ENCODE measurements around the gene PLCB3. TPM values are rescaled to one million over a fixed set of nuclear protein-coding genes. Genes with fewer than 3 reads are reported as not detected.

PLCB3 gene
- total RNA-seq, 1 donor from 2014 or later = 48.7 TPM

DNA sequence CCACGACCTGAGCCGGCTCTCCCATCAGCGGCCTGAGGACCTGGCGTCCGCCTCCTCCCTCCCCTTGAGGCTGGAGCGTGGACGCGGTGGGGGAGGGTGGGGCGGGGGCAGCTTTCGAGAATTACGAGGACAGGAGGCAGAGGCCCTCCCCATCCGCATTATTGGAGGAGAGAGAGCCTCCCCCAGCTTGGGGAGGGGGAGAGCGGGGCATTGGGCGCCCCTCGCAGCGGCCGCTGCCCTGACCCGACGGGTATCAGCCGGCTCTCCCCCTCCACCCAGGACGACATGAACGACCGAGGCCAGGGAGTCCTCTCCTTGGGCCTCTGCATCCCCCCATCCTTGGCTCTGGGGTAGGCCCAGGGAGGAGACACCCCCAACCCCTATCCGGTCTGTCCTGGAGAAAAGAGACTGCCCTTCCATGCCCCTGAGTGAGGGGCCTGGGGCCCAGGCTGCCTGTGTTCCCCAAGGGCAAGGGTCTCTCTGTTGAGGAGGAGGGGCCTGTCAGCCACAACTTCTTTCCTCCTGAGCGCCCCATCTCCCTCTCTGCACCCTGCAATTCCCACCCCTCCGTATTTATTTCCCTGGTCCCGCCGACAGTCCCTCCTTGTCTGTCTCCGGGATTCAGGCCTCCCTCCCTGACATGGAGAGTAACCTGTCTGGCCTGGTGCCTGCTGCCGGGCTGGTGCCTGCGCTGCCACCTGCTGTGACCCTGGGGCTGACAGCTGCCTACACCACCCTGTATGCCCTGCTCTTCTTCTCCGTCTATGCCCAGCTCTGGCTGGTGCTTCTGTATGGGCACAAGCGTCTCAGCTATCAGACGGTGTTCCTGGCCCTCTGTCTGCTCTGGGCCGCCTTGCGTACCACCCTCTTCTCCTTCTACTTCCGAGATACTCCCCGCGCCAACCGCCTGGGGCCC, 34.8 kb downstream of the PLCB3 start:
- Histone ChIP-seq H2AFZ (ENCODE audit: low read depth, low read length) (peak overlapping the region; percentile 73), H3K9ac (ENCODE audit: low read length) (peak overlapping the region; percentile 92), H3K36me3 (ENCODE audit: insufficient read depth, low read length) (no peaks in the 10 kb centered on the region), H3K4me1 (ENCODE audit: insufficient read depth, low read length) (peaks cover 10% of the 10 kb centered on the region), H3K27ac (ENCODE audit: low read depth, low read length) (no peak overlapping the region), H3K27me3 (ENCODE audit: insufficient read depth, low read length) (peaks cover 10% of the 10 kb centered on the region), H4K20me1 (ENCODE audit: insufficient read depth, low read length) (peaks cover 16% of the 10 kb centered on the region), H3K4me2 (ENCODE audit: low read length) (peak overlapping the region; percentile 100), H3K9me3 (ENCODE audit: insufficient read depth, low read depth, low read length) (no peaks in the 10 kb centered on the region), H3K4me3 (ENCODE audit: insufficient read depth, low read depth, low read length) (peak overlapping the region; percentile 88), H3K79me2 (ENCODE audit: insufficient read depth, low read length) (peaks cover 16% of the 10 kb centered on the region)
- Mint-ChIP-seq H3K4me1 (ENCODE audit: low read depth, unreplicated experiment) (peaks cover 3% of the 10 kb centered on the region), H3K36me3 (ENCODE audit: low read depth, unreplicated experiment) (peaks cover 5% of the 10 kb centered on the region), H3K27ac (ENCODE audit: unreplicated experiment) (peak overlapping the region; percentile 30), H3K9me3 (ENCODE audit: unreplicated experiment) (no peaks in the 10 kb centered on the region), H3K4me3 (ENCODE audit: unreplicated experiment) (peak overlapping the region; percentile 83), H3K27me3 (ENCODE audit: low read depth, unreplicated experiment) (peaks cover 17% of the 10 kb centered on the region)
- no peak for DNase-seq (ENCODE audit: low read depth)
- TF ChIP-seq EZH2 (IDR thresholded peaks at IDR 0.05; ENCODE audit: insufficient read depth, low read length) = no peak
- FAIRE-seq = no peak

- TF ChIP-seq EZH2 (IDR thresholded peaks at IDR 0.05; ENCODE audit: insufficient read depth, low read length) = no peak
- TF ChIP-seq, protein P1, sequence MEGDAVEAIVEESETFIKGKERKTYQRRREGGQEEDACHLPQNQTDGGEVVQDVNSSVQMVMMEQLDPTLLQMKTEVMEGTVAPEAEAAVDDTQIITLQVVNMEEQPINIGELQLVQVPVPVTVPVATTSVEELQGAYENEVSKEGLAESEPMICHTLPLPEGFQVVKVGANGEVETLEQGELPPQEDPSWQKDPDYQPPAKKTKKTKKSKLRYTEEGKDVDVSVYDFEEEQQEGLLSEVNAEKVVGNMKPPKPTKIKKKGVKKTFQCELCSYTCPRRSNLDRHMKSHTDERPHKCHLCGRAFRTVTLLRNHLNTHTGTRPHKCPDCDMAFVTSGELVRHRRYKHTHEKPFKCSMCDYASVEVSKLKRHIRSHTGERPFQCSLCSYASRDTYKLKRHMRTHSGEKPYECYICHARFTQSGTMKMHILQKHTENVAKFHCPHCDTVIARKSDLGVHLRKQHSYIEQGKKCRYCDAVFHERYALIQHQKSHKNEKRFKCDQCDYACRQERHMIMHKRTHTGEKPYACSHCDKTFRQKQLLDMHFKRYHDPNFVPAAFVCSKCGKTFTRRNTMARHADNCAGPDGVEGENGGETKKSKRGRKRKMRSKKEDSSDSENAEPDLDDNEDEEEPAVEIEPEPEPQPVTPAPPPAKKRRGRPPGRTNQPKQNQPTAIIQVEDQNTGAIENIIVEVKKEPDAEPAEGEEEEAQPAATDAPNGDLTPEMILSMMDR (IDR thresholded peaks at IDR 0.05; ENCODE audit: insufficient read depth, low read depth, low read length) = no peak
- no peak overlapping the region for H3K9ac ChIP-seq (ENCODE audit: low read length)
- peaks cover 13% of the 10 kb centered on the region for H3K27me3 ChIP-seq (ENCODE audit: insufficient read depth, low read length)
- H3K4me3 Mint-ChIP-seq (ENCODE audit: unreplicated experiment) = peak overlapping the region; percentile 83
- peak overlapping the region; percentile 30 for H3K27ac Mint-ChIP-seq (ENCODE audit: unreplicated experiment)
- no peak for DNase-seq (ENCODE audit: low read depth)
- no peak overlapping the region for H3K27ac ChIP-seq (ENCODE audit: low read depth, low read length)
- no peaks in the 10 kb centered on the region for H3K9me3 Mint-ChIP-seq (ENCODE audit: unreplicated experiment)
- peaks cover 16% of the 10 kb centered on the region for H4K20me1 ChIP-seq (ENCODE audit: insufficient read depth, low read length)
- H2AFZ ChIP-seq (ENCODE audit: low read depth, low read length) = no peak overlapping the region
- H3K9me3 ChIP-seq (ENCODE audit: insufficient read depth, low read depth, low read length) = no peaks in the 10 kb centered on the region
- H3K4me2 ChIP-seq (ENCODE audit: low read length) = peak overlapping the region; percentile 100
- no peak overlapping the region for H3K4me3 ChIP-seq (ENCODE audit: insufficient read depth, low read depth, low read length)
- H3K36me3 ChIP-seq (ENCODE audit: insufficient read depth, low read length) = no peaks in the 10 kb centered on the region
- H3K4me1 ChIP-seq (ENCODE audit: insufficient read depth, low read length) = peaks cover 12% of the 10 kb centered on the region
- no peak for FAIRE-seq
- H3K4me1 Mint-ChIP-seq (ENCODE audit: low read depth, unreplicated experiment) = peaks cover 3% of the 10 kb centered on the region
- peaks cover 4% of the 10 kb centered on the region for H3K36me3 Mint-ChIP-seq (ENCODE audit: low read depth, unreplicated experiment)
- peaks cover 17% of the 10 kb centered on the region for H3K27me3 Mint-ChIP-seq (ENCODE audit: low read depth, unreplicated experiment)
- H3K79me2 ChIP-seq (ENCODE audit: insufficient read depth, low read length) = peaks cover 16% of the 10 kb centered on the region
Observed at GRCh38 chr11:64286801-64287159, 35.5 kb downstream of the PLCB3 start.

DNA sequence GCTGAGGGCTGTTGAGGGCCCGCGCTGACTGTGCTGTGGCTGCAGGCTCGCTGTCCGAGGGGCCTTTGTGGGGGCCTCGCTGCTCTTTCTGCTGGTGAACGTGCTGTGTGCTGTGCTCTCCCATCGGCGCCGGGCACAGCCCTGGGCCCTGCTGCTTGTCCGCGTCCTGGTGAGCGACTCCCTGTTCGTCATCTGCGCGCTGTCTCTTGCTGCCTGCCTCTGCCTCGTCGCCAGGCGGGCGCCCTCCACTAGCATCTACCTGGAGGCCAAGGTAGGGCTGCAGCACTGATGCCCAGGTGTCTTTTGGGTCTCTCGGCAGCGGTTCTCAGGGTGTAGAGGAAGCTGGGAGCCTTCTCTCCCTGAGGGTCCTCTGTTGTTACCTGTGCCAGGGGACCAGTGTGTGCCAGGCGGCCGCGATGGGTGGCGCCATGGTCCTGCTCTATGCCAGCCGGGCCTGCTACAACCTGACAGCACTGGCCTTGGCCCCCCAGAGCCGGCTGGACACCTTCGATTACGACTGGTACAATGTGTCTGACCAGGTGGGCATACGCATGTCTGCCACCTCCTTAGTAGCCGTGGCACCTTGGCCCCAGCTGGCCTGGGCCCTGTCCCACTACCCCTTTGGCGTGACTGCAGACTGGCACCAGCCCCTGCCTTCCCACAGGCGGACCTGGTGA, 36.5 kb downstream of the PLCB3 start:
- Mint-ChIP-seq H3K27ac (ENCODE audit: unreplicated experiment) (no peak overlapping the region), H3K4me3 (ENCODE audit: unreplicated experiment) (no peak overlapping the region), H3K4me1 (ENCODE audit: low read depth, unreplicated experiment) (peaks cover 3% of the 10 kb centered on the region), H3K36me3 (ENCODE audit: low read depth, unreplicated experiment) (peaks cover 4% of the 10 kb centered on the region), H3K9me3 (ENCODE audit: unreplicated experiment) (no peaks in the 10 kb centered on the region), H3K27me3 (ENCODE audit: low read depth, unreplicated experiment) (peaks cover 20% of the 10 kb centered on the region)
- H4K20me1 ChIP-seq (ENCODE audit: insufficient read depth, low read length) = peaks cover 20% of the 10 kb centered on the region
- H3K9me3 ChIP-seq (ENCODE audit: insufficient read depth, low read depth, low read length) = no peaks in the 10 kb centered on the region
- no peak overlapping the region for H3K4me3 ChIP-seq (ENCODE audit: insufficient read depth, low read depth, low read length)
- FAIRE-seq (no peak), DNase-seq (ENCODE audit: low read depth) (no peak)
- H3K27me3 ChIP-seq (ENCODE audit: insufficient read depth, low read length) = peaks cover 24% of the 10 kb centered on the region
- H3K27ac ChIP-seq (ENCODE audit: low read depth, low read length) = no peak overlapping the region
- no peaks in the 10 kb centered on the region for H3K36me3 ChIP-seq (ENCODE audit: insufficient read depth, low read length)
- no peak overlapping the region for H2AFZ ChIP-seq (ENCODE audit: low read depth, low read length)
- peaks cover 16% of the 10 kb centered on the region for H3K79me2 ChIP-seq (ENCODE audit: insufficient read depth, low read length)
- H3K4me2 ChIP-seq (ENCODE audit: low read length) = no peak overlapping the region
- peaks cover 13% of the 10 kb centered on the region for H3K4me1 ChIP-seq (ENCODE audit: insufficient read depth, low read length)
- TF ChIP-seq, protein P1 (IDR thresholded peaks at IDR 0.05; ENCODE audit: insufficient read depth, low read depth, low read length) = no peak
- TF ChIP-seq EZH2 (IDR thresholded peaks at IDR 0.05; ENCODE audit: insufficient read depth, low read length) = no peak
- H3K9ac ChIP-seq (ENCODE audit: low read length) = no peak overlapping the region

Measured in astrocyte (in vitro differentiated cells and primary cell).